Measurements from ENCODE around the gene PAFAH1B2.

DNA sequence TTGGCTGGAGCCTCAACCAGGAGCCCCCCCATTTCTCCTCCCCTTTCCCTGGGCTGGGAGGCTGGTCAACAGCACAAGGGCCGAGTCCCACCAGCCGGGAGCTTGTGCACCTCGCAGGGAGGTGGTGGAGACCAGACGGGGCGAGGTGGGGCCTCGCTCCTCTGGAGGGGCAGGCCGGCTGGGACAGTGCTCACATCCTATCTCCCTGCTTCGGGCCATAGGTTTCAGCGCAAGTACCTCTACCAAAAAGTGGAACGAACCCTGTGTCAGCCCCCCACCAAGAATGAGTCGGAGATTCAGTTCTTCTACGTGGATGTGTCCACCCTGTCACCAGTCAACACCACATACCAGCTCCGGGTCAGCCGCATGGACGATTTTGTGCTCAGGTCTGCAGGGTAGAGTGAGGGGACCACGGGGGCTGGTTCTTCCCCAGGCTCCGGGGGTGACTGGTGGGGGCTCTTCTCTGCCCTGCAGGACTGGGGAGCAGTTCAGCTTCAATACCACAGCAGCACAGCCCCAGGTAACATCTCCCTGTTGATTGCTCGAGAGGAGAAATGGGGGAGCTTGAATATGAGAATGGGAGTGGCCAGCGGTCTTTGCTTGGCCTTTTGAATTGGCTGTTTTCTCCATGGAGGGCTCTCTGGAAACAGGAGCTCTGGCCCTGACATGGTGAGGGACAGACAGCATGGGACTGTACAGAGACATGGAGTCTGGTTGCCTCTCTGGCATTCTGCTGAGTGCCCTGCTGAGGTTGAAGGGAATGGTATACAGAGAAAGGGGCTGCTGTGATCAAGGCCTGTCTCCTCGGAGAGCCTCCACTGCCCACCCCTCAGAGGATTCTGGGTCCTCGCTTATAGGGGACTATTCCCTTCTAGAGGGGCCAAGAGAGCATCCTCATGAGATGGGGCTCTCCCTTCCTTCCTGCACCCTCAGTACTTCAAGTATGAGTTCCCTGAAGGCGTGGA is 37.8 kb downstream of the PAFAH1B2 start:
- no peak for TF ChIP-seq POLR2A (IDR thresholded peaks at IDR 0.05; ENCODE audit: low read depth, low read length)
- TF ChIP-seq POLR2AphosphoS5 (IDR thresholded peaks at IDR 0.05; ENCODE audit: low read depth, low read length): no peak
- TF ChIP-seq TAF1 (IDR thresholded peaks at IDR 0.05; ENCODE audit: borderline replicate concordance, low read depth, low read length): no peak

Data from GM12892 (cell line).